Measurements from ENCODE around the gene ZNF512.

DNA sequence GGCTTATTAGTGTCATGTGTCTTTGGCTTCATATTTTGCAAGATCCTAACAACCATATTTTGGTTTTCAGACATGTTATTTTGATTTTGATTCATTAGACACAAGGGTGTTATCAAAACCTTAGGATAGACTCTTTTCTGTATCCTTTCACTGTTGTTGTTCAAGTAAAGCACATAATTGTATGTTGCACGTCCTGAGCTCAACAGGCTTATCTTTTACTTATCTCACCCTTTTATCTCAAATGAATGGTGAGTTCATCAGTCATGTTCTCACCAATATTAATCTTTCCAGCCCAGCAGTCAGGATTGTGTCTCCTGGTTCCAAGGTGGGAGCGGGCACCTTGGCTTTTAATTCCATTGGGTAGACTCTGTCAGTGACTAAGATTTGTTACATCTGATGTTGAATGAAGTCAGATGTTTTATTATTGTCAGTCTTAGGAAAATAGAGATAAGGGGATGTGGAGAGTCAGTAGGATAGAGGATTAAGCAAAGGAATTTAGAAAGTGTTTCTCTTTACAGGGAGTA, 57.9 kb downstream of the ZNF512 start:
- TF ChIP-seq, protein P1, sequence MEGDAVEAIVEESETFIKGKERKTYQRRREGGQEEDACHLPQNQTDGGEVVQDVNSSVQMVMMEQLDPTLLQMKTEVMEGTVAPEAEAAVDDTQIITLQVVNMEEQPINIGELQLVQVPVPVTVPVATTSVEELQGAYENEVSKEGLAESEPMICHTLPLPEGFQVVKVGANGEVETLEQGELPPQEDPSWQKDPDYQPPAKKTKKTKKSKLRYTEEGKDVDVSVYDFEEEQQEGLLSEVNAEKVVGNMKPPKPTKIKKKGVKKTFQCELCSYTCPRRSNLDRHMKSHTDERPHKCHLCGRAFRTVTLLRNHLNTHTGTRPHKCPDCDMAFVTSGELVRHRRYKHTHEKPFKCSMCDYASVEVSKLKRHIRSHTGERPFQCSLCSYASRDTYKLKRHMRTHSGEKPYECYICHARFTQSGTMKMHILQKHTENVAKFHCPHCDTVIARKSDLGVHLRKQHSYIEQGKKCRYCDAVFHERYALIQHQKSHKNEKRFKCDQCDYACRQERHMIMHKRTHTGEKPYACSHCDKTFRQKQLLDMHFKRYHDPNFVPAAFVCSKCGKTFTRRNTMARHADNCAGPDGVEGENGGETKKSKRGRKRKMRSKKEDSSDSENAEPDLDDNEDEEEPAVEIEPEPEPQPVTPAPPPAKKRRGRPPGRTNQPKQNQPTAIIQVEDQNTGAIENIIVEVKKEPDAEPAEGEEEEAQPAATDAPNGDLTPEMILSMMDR (conservative IDR thresholded peaks at IDR 0.05; ENCODE audit: low read depth, low read length) = no peak
- TF ChIP-seq EZH2 (IDR thresholded peaks at IDR 0.05; ENCODE audit: borderline replicate concordance, low read depth, low read length, poor library complexity, severe bottlenecking) = no peak

Measured in A673 (cell line).